NCI-H748 treated with DMSO at 0.1 percent for 48 hours (cell line): Measurements from ENCODE around the gene SLC6A9.

Experiments used
- DNase-seq: peaks from one replicate; lab custom pipeline; 2025; lab: John Stamatoyannopoulos, UW

SLC6A9 gene

GRCh38 chr1:44029260-44029910, 1.9 kb downstream of the SLC6A9 start:
- DNase-seq: peak; percentile 86

GRCh38 chr1:44027320-44027719, 3.9 kb downstream of the SLC6A9 start:
- no peak for DNase-seq

DNA sequence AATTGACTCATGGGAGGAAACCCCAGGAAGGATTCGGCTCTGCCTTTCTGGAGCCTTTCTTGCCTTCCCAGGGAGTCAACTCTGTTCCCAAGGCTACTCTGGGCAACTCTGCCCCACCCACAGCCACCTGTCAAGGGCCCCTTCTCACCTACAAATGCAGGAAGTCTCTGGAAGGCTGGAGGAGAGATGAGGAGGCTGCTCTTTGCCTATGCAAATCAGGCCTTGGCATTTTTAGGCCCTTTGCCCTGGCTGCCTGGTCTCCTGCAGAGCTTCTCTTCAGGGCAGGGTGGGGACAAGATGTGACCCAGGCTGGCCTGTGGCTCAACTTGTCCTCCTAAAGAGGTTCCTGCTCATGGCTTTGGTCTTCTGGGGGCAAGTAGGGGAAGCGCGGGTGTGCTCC, 5.4 kb downstream of the SLC6A9 start:
- DNase-seq: no peak

- DNase-seq: no peak
These were observed 6.2 kb downstream of the SLC6A9 start for GRCh38 chr1:44024903-44025525.

DNA sequence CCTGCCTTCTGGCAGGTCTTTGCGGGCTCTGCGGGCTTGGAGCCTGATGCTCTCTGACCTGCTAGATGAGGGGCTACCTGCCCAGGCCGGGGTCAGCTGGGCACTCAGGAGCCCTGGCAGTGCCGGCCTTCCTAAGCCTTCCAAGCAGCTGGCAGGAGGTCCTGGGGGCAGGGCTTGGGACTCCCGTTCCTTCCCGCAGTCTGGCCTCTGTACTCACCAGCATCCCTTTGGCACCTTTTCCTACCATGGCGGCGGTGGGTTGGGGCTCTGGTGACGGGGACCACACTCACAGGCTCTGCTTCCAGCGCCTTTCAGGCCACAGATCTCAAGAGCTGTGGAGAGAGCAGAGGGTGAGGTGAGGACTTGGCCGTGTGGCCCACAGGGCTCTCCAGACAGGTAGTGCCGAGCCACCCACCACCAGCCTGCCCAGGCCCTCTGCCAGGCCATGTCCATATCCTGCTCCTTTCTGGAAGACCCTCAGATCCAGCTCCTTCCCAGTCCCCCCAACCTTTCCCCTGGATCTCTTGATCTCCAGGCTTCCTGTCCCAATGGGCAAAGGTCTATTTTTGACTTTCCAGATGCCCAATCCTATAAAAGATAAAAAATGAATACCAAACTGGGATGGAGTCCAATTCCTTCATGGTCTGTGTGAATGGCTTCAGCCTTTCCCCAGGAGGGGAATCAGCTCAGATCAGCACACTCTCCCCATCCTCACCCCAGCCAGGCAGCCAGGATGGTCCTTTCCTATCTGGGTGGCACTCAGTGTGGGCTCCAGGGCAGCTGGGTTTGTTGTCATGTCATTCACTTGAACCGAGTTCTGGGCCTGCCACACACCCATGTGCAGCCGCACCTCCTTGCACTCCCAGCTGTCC, 7.0 kb downstream of the SLC6A9 start:
- no peak for DNase-seq

DNA sequence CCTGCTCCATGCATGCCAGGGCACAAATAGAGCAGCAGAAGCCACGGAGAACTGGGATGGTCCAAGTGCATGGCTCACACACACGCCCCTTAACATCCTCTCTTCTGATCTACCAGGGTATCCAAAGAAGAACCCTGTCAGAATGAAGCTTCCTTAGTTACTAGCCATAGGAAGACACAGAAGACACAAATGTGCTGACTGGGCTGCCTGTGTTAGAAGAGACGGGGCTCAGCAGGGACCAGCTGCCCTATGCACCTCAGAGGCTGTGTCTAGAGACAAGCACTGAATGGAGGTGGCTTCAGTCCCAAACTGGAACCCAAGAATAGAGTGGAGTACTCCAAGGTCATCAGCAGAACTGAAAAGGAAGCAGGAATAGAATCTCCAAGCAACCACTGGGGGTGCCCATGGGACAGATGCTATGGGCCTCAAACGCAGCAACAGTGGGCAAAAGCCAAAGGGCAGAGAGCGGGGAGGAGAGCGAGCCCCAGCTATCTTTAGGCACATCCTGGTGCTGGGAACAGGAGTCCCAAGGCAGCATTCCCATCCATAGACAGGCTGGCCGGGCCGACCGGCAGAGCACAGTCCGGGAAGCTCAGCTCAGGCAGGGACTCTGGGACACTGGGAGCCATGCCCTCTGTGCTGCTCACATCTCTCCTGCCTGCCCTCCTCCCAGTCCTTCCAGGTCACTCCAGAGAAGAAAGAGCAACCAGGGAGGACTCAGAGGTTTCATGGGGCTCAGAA, 9.5 kb downstream of the SLC6A9 start:
- DNase-seq: no peak

- no peak for DNase-seq
These were observed 10.1 kb downstream of the SLC6A9 start for GRCh38 chr1:44021156-44021555.

- no peak for DNase-seq
These were observed 10.8 kb downstream of the SLC6A9 start for GRCh38 chr1:44020464-44020863.

DNA sequence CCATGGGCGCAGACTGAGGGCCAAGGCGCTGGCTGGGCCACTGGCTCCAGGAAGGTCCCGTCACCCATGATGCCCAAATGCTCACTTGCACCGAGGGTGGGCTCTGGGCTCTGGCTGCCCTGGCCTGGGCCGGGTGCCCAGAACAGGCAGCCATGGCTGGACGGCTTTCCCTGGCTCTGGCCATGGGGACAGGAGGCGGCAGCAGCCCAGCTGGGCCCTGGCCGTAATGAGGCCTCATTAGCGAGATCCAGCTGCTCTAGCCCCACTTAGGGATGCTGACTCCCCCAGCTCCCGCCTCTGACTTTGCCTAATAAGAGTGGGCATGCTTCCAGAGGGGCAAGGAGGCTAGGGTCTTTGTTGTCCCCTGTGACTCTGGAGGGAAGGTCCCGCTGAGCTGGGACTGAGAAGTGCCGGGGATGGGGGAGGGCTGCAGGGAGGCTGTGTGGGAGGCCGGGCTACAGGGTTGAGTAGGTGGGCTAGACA, 11.8 kb downstream of the SLC6A9 start:
- DNase-seq: no peak

DNA sequence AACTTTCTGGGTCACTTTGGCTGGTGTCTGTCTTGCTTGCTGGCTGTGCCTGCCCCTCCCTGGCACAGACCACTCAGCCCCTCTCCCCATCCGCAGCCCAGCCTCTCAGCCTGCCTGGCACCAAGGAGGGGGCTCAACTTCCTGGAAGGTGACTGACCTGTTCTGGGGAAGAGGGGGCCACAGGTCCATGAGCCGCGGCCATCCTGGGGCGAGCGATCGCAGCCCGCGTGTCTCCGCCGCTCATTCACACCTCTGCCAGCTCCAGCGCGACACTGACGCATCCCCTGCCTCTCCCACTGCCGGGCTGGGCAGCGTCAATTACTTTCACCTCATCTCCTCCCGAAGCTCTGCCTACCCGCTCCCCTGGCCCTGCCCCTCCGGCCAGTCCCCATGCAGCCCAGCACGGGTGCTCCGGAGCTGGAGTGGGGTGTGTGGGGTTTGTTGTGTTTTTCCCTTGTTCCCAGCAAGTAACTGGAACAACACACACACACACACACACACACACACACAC, 14.3 kb downstream of the SLC6A9 start:
- no peak for DNase-seq

DNA sequence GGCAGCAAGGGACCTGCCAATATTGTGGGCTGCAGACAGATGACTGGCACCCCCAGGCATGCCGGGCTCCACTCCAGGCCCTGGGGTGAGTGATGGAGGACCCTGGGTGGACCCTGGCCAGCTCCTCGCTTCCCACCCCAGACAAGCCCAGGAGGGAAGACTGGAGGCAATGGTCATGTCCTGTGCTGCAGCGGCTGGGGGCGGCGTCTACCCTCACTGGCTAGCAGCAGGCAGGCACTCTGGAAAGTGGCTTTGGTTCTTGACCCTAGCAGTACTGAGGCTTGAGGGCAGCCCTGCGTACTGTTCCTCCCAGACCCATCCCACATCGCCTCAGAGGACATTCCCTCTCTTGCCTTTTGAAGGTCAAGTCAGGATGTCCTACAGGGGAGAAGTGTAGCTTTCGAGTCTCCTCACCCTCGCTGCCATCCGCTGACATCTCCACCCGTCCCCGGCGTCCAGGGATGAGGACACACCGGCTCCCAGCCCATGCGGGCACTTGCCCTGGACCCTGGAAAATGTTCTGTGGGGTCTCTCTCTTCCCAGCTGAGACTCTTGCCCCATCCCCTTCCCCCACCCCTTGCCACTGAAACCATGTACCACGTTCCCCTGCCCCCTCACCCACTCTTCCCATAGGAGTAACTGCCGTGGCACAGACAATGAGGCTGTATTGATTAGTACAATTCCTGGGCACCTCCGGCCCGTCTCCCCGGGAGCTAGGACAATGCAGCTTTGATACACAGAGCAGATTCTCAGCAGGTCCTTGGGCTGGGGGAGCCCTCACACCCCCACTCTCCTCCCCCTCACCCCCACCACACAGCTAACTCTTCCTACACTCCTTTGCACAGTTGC, 15.0 kb downstream of the SLC6A9 start:
- no peak for DNase-seq

- DNase-seq: no peak
These were observed 16.1 kb downstream of the SLC6A9 start for GRCh38 chr1:44015206-44015605.

DNA sequence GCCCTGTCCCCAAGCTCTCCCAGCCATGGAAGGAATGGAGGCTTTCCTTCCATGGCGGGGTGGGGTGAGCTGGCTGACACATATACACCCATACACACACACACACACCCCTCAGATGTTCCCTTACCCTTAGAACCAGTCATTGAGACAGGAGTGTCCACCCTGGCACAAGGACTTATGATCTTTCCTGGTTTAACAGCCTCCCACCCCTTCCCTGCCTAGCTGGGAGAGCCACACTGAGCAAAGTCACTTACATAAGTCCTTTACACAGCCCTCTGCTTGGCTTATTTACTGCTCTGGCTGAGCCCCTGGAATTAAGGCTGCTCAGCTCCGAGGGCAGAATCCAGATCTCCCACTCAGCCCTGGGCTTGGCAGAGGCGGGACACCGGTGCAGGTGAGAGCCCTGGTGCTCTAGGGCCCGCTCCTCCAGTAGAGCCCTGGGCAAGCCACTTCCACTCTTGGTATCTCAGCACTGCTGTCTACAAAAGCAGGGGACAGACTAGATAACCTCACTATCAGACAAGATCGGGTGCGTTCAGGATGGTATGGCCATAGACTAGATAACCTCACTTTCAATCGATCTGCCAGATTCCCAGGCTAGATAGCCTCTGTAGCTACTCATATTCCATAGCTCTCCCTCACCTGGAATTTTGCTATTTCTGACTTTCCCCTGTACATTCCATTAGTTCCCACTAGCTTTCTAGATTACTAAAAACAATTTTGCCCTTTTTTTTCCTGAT, 16.7 kb downstream of the SLC6A9 start:
- no peak for DNase-seq

DNA sequence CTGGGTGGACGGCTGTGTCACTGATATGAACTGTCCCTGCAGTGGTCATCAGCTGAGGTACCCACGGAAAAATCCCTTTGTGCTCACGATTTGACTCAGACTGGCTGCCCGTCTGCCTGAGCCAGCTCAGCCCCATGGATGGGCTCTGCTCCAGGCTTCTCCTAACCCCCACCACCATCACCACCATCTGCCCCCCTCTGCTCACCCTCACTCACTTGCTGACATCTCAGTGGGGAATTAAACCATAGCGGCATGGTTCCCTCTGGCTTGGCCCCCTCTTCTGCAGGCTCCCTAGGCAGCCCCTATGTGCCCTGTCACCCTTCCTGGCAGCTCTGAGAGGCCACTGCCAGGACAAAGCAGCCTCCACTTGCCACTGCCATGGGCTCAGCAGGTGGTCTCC, 17.3 kb downstream of the SLC6A9 start:
- DNase-seq: no peak

GRCh38 chr1:44012941-44013609, 18.2 kb downstream of the SLC6A9 start:
- DNase-seq: no peak

- no peak for DNase-seq
These were observed 18.9 kb downstream of the SLC6A9 start for GRCh38 chr1:44012404-44012803.

DNA sequence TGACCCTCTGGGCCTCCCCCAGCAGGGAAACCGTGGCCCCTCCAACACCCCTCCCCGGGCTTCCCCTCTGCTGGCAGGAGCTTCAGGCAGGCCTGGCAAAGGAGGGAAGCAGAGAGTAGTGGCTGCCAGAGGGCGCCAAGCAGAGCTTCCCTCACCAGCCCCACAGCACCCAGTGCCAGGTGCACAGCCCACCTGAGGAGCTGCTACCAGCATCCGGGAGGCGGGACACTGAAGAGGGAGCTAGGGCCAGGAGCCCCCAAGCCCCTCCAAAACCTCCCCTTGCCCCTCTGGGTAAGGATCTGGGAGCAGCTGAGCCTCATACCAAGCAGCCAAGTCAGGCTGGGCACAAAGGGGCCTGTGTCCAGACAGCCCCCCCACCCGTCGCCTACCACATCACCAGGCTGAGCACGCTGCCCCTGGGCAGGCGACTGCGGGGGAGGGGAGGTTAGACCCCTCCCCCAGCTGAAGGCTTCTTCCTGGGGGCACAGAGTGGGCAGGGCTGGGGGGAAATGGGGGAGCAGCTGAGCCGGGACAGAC, 20.3 kb downstream of the SLC6A9 start:
- DNase-seq: no peak

GRCh38 chr1:44008259-44008658, 23.0 kb downstream of the SLC6A9 start:
- DNase-seq: no peak

- DNase-seq: no peak
These were observed 28.6 kb downstream of the SLC6A9 start for GRCh38 chr1:44002606-44003157.
